Upper lobe of right lung (tissue), 1 donor: ENCODE measurements around the gene IGF2R. TPM values are rescaled to one million over a fixed set of nuclear protein-coding genes. Genes with fewer than 3 reads are reported as not detected.

Experiments used
- ATAC-seq: fragments of 200-7000 bp; cut with Tn5 transposase; one replicate; pipeline ENCODE4 v1.9.1; 2020; ENCODE audit warnings: mild to moderate bottlenecking, moderate library complexity
- DNase-seq: peaks from one replicate; pipeline ENCODE4 v3.0.0-alpha.2; 2020
- H3K27ac ChIP-seq: fragments of 200-600 bp; one replicate; pipeline ENCODE4 v1.8.0; 2022
- H3K27me3 ChIP-seq: fragments of 200-600 bp; one replicate; pipeline ENCODE4 v1.8.0; 2022; ENCODE audit warnings: mild to moderate bottlenecking
- H3K36me3 ChIP-seq: fragments of 200-600 bp; one replicate; pipeline ENCODE4 v1.8.0; 2022
- H3K4me1 ChIP-seq: fragments of 200-600 bp; one replicate; pipeline ENCODE4 v1.8.0; 2022
- H3K4me3 ChIP-seq: fragments of 200-600 bp; one replicate; pipeline ENCODE4 v1.8.0; 2022; ENCODE audit warnings: mild to moderate bottlenecking
- H3K9me3 ChIP-seq: fragments of 200-600 bp; one replicate; pipeline ENCODE4 v1.8.0; 2022
- CTCF ChIP-seq: fragments of 200-600 bp; IDR thresholded peaks from one replicate; pipeline ENCODE4 v1.8.0; 2022; ENCODE audit warnings: antibody characterized with exemption
- intact Hi-C: fragments of 100-400 bp; cut with DNase I; formaldehyde crosslinking; loops from one replicate; pipeline ENCODE4 v1.11.0; 2022
- total RNA-seq: library from RNA; stranded (reverse); fragmentation: NEBNext Ultra II Directional; extraction: Animal tissue kit (Norgen Biotek cat#: 25700); gene quantifications from one replicate; pipeline ENCODE4 v1.2.1, GENCODE V29; 2021
- donor health status: DM: no; HTN: yes; CAD: no; lungs with severe emphysema.

IGF2R gene
- total RNA-seq, 1 donor from 2014 or later, result 144 TPM

- H3K9me3 ChIP-seq, result no peaks in the 10 kb centered on the region
- intact Hi-C loops, result no loop called here
- H3K4me1 ChIP-seq, result peaks cover 60% of the 10 kb centered on the region
- no peaks in the 10 kb centered on the region for H3K27me3 ChIP-seq
- ATAC-seq (peak; percentile 16), DNase-seq (no peak)
- TF ChIP-seq CTCF, result no peak
- H3K36me3 ChIP-seq, result peaks cover 14% of the 10 kb centered on the region
- H3K4me3 ChIP-seq, result no peak overlapping the region
- H3K27ac ChIP-seq, result no peak overlapping the region
Observed at GRCh38 chr6:159989492-159990480, 20.9 kb downstream of the IGF2R start.

GRCh38 chr6:159992366-159992765, 23.5 kb downstream of the IGF2R start:
- no peak overlapping the region for H3K27ac ChIP-seq
- intact Hi-C loops, result no loop called here
- no peak for TF ChIP-seq CTCF
- peaks cover 14% of the 10 kb centered on the region for H3K36me3 ChIP-seq
- peaks cover 41% of the 10 kb centered on the region for H3K4me1 ChIP-seq
- DNase-seq (no peak), ATAC-seq (no peak)
- H3K27me3 ChIP-seq, result no peaks in the 10 kb centered on the region
- no peaks in the 10 kb centered on the region for H3K9me3 ChIP-seq
- H3K4me3 ChIP-seq, result no peak overlapping the region

GRCh38 chr6:159995405-159995804, 26.5 kb downstream of the IGF2R start:
- ATAC-seq, result no peak
- TF ChIP-seq CTCF, result no peak
- intact Hi-C loops, result no loop called here
- no peak overlapping the region for H3K27ac ChIP-seq
- peaks cover 17% of the 10 kb centered on the region for H3K4me1 ChIP-seq
- H3K36me3 ChIP-seq, result peaks cover 20% of the 10 kb centered on the region
- H3K4me3 ChIP-seq, result no peak overlapping the region
- H3K9me3 ChIP-seq, result no peaks in the 10 kb centered on the region
- no peak for DNase-seq
- H3K27me3 ChIP-seq, result no peaks in the 10 kb centered on the region

- H3K4me3 ChIP-seq, result no peak overlapping the region
- H3K4me1 ChIP-seq, result peaks cover 14% of the 10 kb centered on the region
- H3K9me3 ChIP-seq, result no peaks in the 10 kb centered on the region
- intact Hi-C loops, result no loop called here
- peaks cover 20% of the 10 kb centered on the region for H3K36me3 ChIP-seq
- ATAC-seq, result peak; percentile 70
- no peak for DNase-seq
- no peak for TF ChIP-seq CTCF
- H3K27me3 ChIP-seq, result no peaks in the 10 kb centered on the region
- H3K27ac ChIP-seq, result no peak overlapping the region
Observed at GRCh38 chr6:159996087-159996622, 27.3 kb downstream of the IGF2R start.

GRCh38 chr6:159996626-159997497, 28.0 kb downstream of the IGF2R start:
- no peak overlapping the region for H3K27ac ChIP-seq
- ATAC-seq, result peak; percentile 66

More at GRCh38 chr6:159996626-159997497, 28.0 kb downstream of the IGF2R start:
- H3K27me3 ChIP-seq, result no peaks in the 10 kb centered on the region
- H3K36me3 ChIP-seq, result peaks cover 18% of the 10 kb centered on the region
- no peak overlapping the region for H3K4me3 ChIP-seq
- no peaks in the 10 kb centered on the region for H3K9me3 ChIP-seq
- intact Hi-C loops, result no loop called here
- peaks cover 14% of the 10 kb centered on the region for H3K4me1 ChIP-seq
- no peak for TF ChIP-seq CTCF
- no peak for DNase-seq
